HCT116 (cell line): ENCODE results near the gene CDCP2. TPM values are rescaled to one million over a fixed set of nuclear protein-coding genes. Genes with fewer than 3 reads are reported as not detected.

Experiments
- ATAC-seq: fragments of 200-7000 bp; cut with Tn5 transposase; 2 replicates; pipeline ENCODE4 v1.9.1; 2020; ENCODE audit warnings: mild to moderate bottlenecking, moderate library complexity
- BruUV-seq: library from RNA; stranded (reverse); fragments of 400-500 nt; replicated peaks from 2 replicates; lab custom pipeline; 2021; lab: Mats Ljungman, UMichigan
- CTCF ChIA-PET: fragments of 300-600 bp; sonication (Branson Sonifier 250); formaldehyde crosslinking; loops from one replicate; lab custom pipeline; 2021; ENCODE audit warnings: antibody characterized with exemption; lab: Charles Lee
- POLR2A ChIA-PET: fragments of 300-600, 350-600 bp; sonication (Branson Sonifier 250); formaldehyde crosslinking; loops from one replicate; lab custom pipeline; 2021; ENCODE audit warnings: antibody characterized with exemption; lab: Charles Lee
- RAD21 ChIA-PET, 2 experiments: fragments of 300-600 bp; sonication (Branson Sonifier 250); formaldehyde crosslinking; loops; one replicate each; lab custom pipeline; 2023; ENCODE audit warnings: low total read pairs in 2 of 2; ENCODE audit not compliant: uncharacterized antibody in 2 of 2, unreplicated experiment in 2 of 2, low non-redundant PET in 1 of 2; lab: Charles Lee
- DNase-seq: peaks from one replicate; pipeline ENCODE4 v3.0.0-alpha.2; 2010; ENCODE audit warnings: low read depth, low spot score
- H2AFZ ChIP-seq: fragments of 200-600 bp; shearing (Covaris generic), sonication (generic); 2 replicates; pipeline ENCODE4 v1.6.1; 2017; ENCODE audit warnings: low read depth, mixed run types, mixed read lengths, antibody characterized with exemption, low read length; ENCODE audit not compliant: poor library complexity, severe bottlenecking
- H3K27ac ChIP-seq: 2 replicates; pipeline ENCODE4 v1.5.1; 2012; ENCODE audit warnings: low read depth, low read length
- H3K27me3 ChIP-seq: fragments of 200-600 bp; sonication (generic); 2 replicates; pipeline ENCODE4 v1.6.1; 2016; ENCODE audit warnings: mixed run types, low read length, mixed read lengths; ENCODE audit not compliant: insufficient read depth
- H3K36me3 ChIP-seq, 2 experiments: fragments of 200-500 bp in 1 of 2; fragments of 200-600 bp in 1 of 2; sonication (Bioruptor generic) in 1 of 2; sonication (generic) in 1 of 2; 2 replicates each; pipeline versions ENCODE4 v1.5.1 to v1.6.1; 2014 to 2016; ENCODE audit warnings: low read length in 2 of 2, inconsistent platforms in 1 of 2, mixed read lengths in 1 of 2, mixed run types in 1 of 2; ENCODE audit not compliant: insufficient read depth in 2 of 2, control insufficient read depth in 1 of 2
- H3K4me1 ChIP-seq, 2 experiments: fragments of 200-600 bp in 1 of 2; sonication (generic) in 1 of 2; 2 replicates each; pipeline versions ENCODE4 v1.5.1 to v1.6.1; 2012 to 2017; ENCODE audit warnings: low read length in 2 of 2, inconsistent platforms in 1 of 2, mild to moderate bottlenecking in 1 of 2, mixed read lengths in 1 of 2, mixed run types in 1 of 2, moderate library complexity in 1 of 2; ENCODE audit not compliant: insufficient read depth in 2 of 2, control insufficient read depth in 1 of 2
- H3K4me2 ChIP-seq: fragments of 200-600 bp; sonication (generic); 2 replicates; pipeline ENCODE4 v1.6.1; 2017; ENCODE audit warnings: mixed run types, low read length, mixed read lengths
- H3K4me3 ChIP-seq, 2 experiments: fragments of 200-600 bp in 1 of 2; sonication (generic) in 1 of 2; replicated peaks in 1 of 2; 2 replicates each; pipeline ENCODE4 v1.5.1; 2011 to 2016; ENCODE audit warnings: low read length in 2 of 2, control low read depth in 1 of 2, low read depth in 1 of 2, mild to moderate bottlenecking in 1 of 2, mixed read lengths in 1 of 2, mixed run types in 1 of 2
- H3K79me2 ChIP-seq: fragments of 200-600 bp; sonication (generic); 2 replicates; pipeline ENCODE4 v1.6.1; 2017; ENCODE audit warnings: mild to moderate bottlenecking, mixed run types, low read length, moderate library complexity, mixed read lengths; ENCODE audit not compliant: insufficient read depth
- H3K9ac ChIP-seq: fragments of 200-600 bp; sonication (generic); 2 replicates; pipeline ENCODE4 v1.6.1; 2016; ENCODE audit warnings: low read length, mixed read lengths
- H3K9me2 ChIP-seq: fragments of 200-600 bp; sonication (generic), shearing (Covaris generic); 2 replicates; pipeline ENCODE4 v1.6.1; 2017; ENCODE audit warnings: mixed run types, mild to moderate bottlenecking, moderate library complexity; ENCODE audit not compliant: insufficient read depth
- H3K9me3 ChIP-seq, 2 experiments: fragments of 200-500 bp in 1 of 2; fragments of 200-600 bp in 1 of 2; sonication (Bioruptor generic) in 1 of 2; sonication (generic) in 1 of 2; 2 replicates each; pipeline ENCODE4 v1.6.1; 2014 to 2017; ENCODE audit warnings: low read length in 2 of 2, mixed read lengths in 2 of 2, inconsistent platforms in 1 of 2, low read depth in 1 of 2, mild to moderate bottlenecking in 1 of 2, mixed run types in 1 of 2, moderate library complexity in 1 of 2; ENCODE audit not compliant: control insufficient read depth in 1 of 2, insufficient read depth in 1 of 2
- H4K20me1 ChIP-seq: fragments of 200-600 bp; sonication (generic), shearing (Covaris generic); 2 replicates; pipeline ENCODE4 v1.6.1; 2017; ENCODE audit warnings: mixed run types, mild to moderate bottlenecking, moderate library complexity; ENCODE audit not compliant: insufficient read depth
- ATF3 ChIP-seq: IDR thresholded peaks from 2 replicates; pipeline ENCODE4 v1.6.1; 2012
- CBX3 ChIP-seq: IDR thresholded peaks from 2 replicates; pipeline ENCODE4 v1.6.1; 2012; ENCODE audit warnings: low read depth
- CEBPB ChIP-seq: IDR thresholded peaks from 2 replicates; pipeline ENCODE4 v1.6.1; 2012; ENCODE audit warnings: low read depth
- EGR1 ChIP-seq: IDR thresholded peaks from 2 replicates; pipeline ENCODE4 v1.6.1; 2012; ENCODE audit warnings: low read depth
- ELF1 ChIP-seq: IDR thresholded peaks from 2 replicates; pipeline ENCODE4 v1.6.1; 2012; ENCODE audit warnings: low read depth, borderline replicate concordance
- EZH2 ChIP-seq: fragments of 200-600 bp; sonication (generic); IDR thresholded peaks from 2 replicates; pipeline ENCODE4 v1.6.1; 2017; ENCODE audit warnings: antibody characterized with exemption, mixed run types
- EZH2phosphoT487 ChIP-seq: fragments of 200-600 bp; IDR thresholded peaks from 2 replicates; pipeline ENCODE4 v1.6.1; 2018; ENCODE audit warnings: antibody characterized with exemption, borderline replicate concordance
- FOSL1 ChIP-seq: IDR thresholded peaks from 2 replicates; pipeline ENCODE4 v1.6.1; 2012; ENCODE audit warnings: low read depth
- JUND ChIP-seq: IDR thresholded peaks from 2 replicates; pipeline ENCODE4 v1.6.1; 2012
- POLR2A ChIP-seq: IDR thresholded peaks from 2 replicates; pipeline ENCODE4 v1.7.0; 2011; ENCODE audit warnings: borderline replicate concordance; ENCODE audit not compliant: insufficient read depth, insufficient read length; ENCODE audit errors: extremely low read depth
- POLR2AphosphoS5 ChIP-seq: IDR thresholded peaks from 2 replicates; pipeline ENCODE4 v1.6.1; 2011; ENCODE audit warnings: mild to moderate bottlenecking, low read depth, low read length, moderate library complexity
- SIN3A ChIP-seq: IDR thresholded peaks from 2 replicates; pipeline ENCODE4 v1.6.1; 2012; ENCODE audit warnings: low read depth
- SP1 ChIP-seq: IDR thresholded peaks from 2 replicates; pipeline ENCODE4 v1.6.1; 2012; ENCODE audit warnings: low read depth
- SRF ChIP-seq: IDR thresholded peaks from 2 replicates; pipeline ENCODE4 v1.6.1; 2012; ENCODE audit warnings: low read depth
- TCF7L2 ChIP-seq: IDR thresholded peaks from 2 replicates; pipeline ENCODE4 v1.7.0; 2011; ENCODE audit warnings: borderline replicate concordance, inconsistent platforms; ENCODE audit not compliant: insufficient read depth, insufficient read length; ENCODE audit errors: extremely low read depth
- YY1 ChIP-seq: IDR thresholded peaks from 2 replicates; pipeline ENCODE4 v1.6.1; 2011; ENCODE audit warnings: low read length, low read depth, moderate library complexity, mild to moderate bottlenecking; ENCODE audit not compliant: insufficient replicate concordance; ENCODE audit errors: extremely low read depth
- ZFX ChIP-seq: fragments of 450-650 bp; IDR thresholded peaks from 2 replicates; pipeline ENCODE4 v1.6.1; 2017
- ZNF274 ChIP-seq: fragments of 200-500 bp; sonication (Bioruptor generic); IDR thresholded peaks from 2 replicates; pipeline ENCODE4 v1.6.1; 2014; ENCODE audit warnings: mild to moderate bottlenecking, low read depth, low read length, inconsistent platforms
- intact Hi-C: fragments of 100-400 bp; cut with micrococcal nuclease; formaldehyde crosslinking; loops from 2 replicates; pipeline ENCODE4 v1.10.0; 2022
- total RNA-seq: library from RNA; stranded (reverse); gene quantifications from one replicate; pipeline ENCODE4 v1.2.1, GENCODE V29; 2021; ENCODE audit not compliant: unreplicated experiment
- TF ChIP-seq, protein P1 (sequence below): IDR thresholded peaks from 2 replicates; pipeline ENCODE4 v1.6.1; 2011; ENCODE audit warnings: mild to moderate bottlenecking, low read length, moderate library complexity; ENCODE audit not compliant: insufficient replicate concordance; ENCODE audit errors: extremely low read depth
- TF ChIP-seq, protein P2 (sequence below): IDR thresholded peaks from 2 replicates; pipeline ENCODE4 v1.6.1; 2012

The CDCP2 gene
- total RNA-seq, 1 experiment from 2014 or later: 0.22 TPM

GRCh38 chr1:54160351-54160750, 7.6 kb upstream of the CDCP2 start:
- BruUV-seq: no TSS peak
- RAD21 ChIA-PET: no interaction called here
- intact Hi-C loops: no loop called here

More at GRCh38 chr1:54160351-54160750, 7.6 kb upstream of the CDCP2 start:
- TF ChIP-seq, protein P1, sequence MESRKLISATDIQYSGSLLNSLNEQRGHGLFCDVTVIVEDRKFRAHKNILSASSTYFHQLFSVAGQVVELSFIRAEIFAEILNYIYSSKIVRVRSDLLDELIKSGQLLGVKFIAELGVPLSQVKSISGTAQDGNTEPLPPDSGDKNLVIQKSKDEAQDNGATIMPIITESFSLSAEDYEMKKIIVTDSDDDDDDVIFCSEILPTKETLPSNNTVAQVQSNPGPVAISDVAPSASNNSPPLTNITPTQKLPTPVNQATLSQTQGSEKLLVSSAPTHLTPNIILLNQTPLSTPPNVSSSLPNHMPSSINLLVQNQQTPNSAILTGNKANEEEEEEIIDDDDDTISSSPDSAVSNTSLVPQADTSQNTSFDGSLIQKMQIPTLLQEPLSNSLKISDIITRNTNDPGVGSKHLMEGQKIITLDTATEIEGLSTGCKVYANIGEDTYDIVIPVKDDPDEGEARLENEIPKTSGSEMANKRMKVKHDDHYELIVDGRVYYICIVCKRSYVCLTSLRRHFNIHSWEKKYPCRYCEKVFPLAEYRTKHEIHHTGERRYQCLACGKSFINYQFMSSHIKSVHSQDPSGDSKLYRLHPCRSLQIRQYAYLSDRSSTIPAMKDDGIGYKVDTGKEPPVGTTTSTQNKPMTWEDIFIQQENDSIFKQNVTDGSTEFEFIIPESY: no peak
- TF ChIP-seq POLR2A (no peak), FOSL1 (no peak), ELF1 (no peak), ZFX (no peak), CEBPB (no peak), CBX3 (no peak), SP1 (no peak), SIN3A (no peak), JUND (no peak), EZH2phosphoT487 (no peak), EZH2 (no peak), TCF7L2 (no peak), YY1 (no peak), POLR2AphosphoS5 (no peak), ATF3 (no peak), EGR1 (no peak), ZNF274 (no peak), SRF (no peak)
- TF ChIP-seq, protein P2, sequence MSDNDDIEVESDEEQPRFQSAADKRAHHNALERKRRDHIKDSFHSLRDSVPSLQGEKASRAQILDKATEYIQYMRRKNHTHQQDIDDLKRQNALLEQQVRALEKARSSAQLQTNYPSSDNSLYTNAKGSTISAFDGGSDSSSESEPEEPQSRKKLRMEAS: no peak
- no peaks in the 10 kb centered on the region for H3K36me3 ChIP-seq
- CTCF ChIA-PET: no interaction called here
- no peak overlapping the region for H2AFZ ChIP-seq
- H3K9me2 ChIP-seq: no peaks in the 10 kb centered on the region
- no peak overlapping the region for H3K4me3 ChIP-seq
- no peak overlapping the region for H3K9ac ChIP-seq
- H3K27me3 ChIP-seq: no peaks in the 10 kb centered on the region
- no peak overlapping the region for H3K4me2 ChIP-seq
- POLR2A ChIA-PET: no interaction called here
- peaks cover 22 to 36% of the 10 kb centered on the region in 2 experiments for H3K4me1 ChIP-seq
- no peak for ATAC-seq
- no peak overlapping the region for H3K27ac ChIP-seq
- H3K9me3 ChIP-seq: no peaks in the 10 kb centered on the region
- H3K79me2 ChIP-seq: no peaks in the 10 kb centered on the region
- DNase-seq: no peak
- no peaks in the 10 kb centered on the region for H4K20me1 ChIP-seq
